Neuronal stem cell (in vitro differentiated cells): ENCODE results near the gene SLC6A11.

Experiments used
- DNase-seq: peaks from one replicate; pipeline ENCODE4 v3.0.0-alpha.2; 2013; ENCODE audit warnings: low spot score
- H2AFZ ChIP-seq: one replicate; pipeline ENCODE4 v1.6.1; 2013; ENCODE audit warnings: mild to moderate bottlenecking, low read length, inconsistent platforms
- H2AK5ac ChIP-seq: 2 replicates; pipeline ENCODE4 v1.6.1; 2013; ENCODE audit warnings: low read depth, mild to moderate bottlenecking, inconsistent platforms, low read length, moderate library complexity, mixed read lengths
- H2BK120ac ChIP-seq: 2 replicates; pipeline ENCODE4 v1.6.1; 2013; ENCODE audit warnings: low read depth, mild to moderate bottlenecking, inconsistent platforms, low read length, moderate library complexity, mixed read lengths
- H2BK12ac ChIP-seq: one replicate; pipeline ENCODE4 v1.6.1; 2013; ENCODE audit warnings: low read length, inconsistent platforms
- H2BK15ac ChIP-seq: 2 replicates; pipeline ENCODE4 v1.6.1; 2013; ENCODE audit warnings: mild to moderate bottlenecking, low read length, inconsistent platforms, mixed read lengths
- H2BK5ac ChIP-seq: one replicate; pipeline ENCODE4 v1.6.1; 2013; ENCODE audit warnings: inconsistent platforms, mild to moderate bottlenecking, low read length, moderate library complexity
- H3K14ac ChIP-seq: one replicate; pipeline ENCODE4 v1.6.1; 2013; ENCODE audit warnings: low read length, inconsistent platforms
- H3K18ac ChIP-seq: 2 replicates; pipeline ENCODE4 v1.6.1; 2013; ENCODE audit warnings: low read length, inconsistent platforms
- H3K23ac ChIP-seq: 2 replicates; pipeline ENCODE4 v1.6.1; 2013; ENCODE audit warnings: low read depth, mild to moderate bottlenecking, mixed read lengths, low read length, inconsistent platforms; ENCODE audit not compliant: poor library complexity
- H3K27ac ChIP-seq: replicated peaks from 3 replicates; pipeline ENCODE4 v1.5.1; 2013; ENCODE audit warnings: low read length, inconsistent platforms
- H3K27me3 ChIP-seq, 3 experiments: 2 replicates each; pipeline ENCODE4 v1.6.1; 2013; ENCODE audit warnings: low read length in 3 of 3, mild to moderate bottlenecking in 2 of 3, inconsistent platforms in 1 of 3, low read depth in 1 of 3, mixed read lengths in 1 of 3, moderate library complexity in 1 of 3; ENCODE audit not compliant: control insufficient read depth in 3 of 3, insufficient read depth in 3 of 3
- H3K36me3 ChIP-seq, 2 donors: replicated peaks in 1 of 2; 2 replicates each; pipeline ENCODE4 v1.6.1; 2013; ENCODE audit warnings: low read length in 2 of 2; ENCODE audit not compliant: control insufficient read depth in 2 of 2, insufficient read depth in 2 of 2
- H3K4ac ChIP-seq: 2 replicates; pipeline ENCODE4 v1.6.1; 2013; ENCODE audit warnings: inconsistent platforms, mild to moderate bottlenecking, low read length, moderate library complexity
- H3K4me1 ChIP-seq, 2 donors: 1 replicate in 1 of 2; 2 replicates in 1 of 2; pipeline ENCODE4 v1.6.1; 2013; ENCODE audit warnings: low read length in 2 of 2, low read depth in 1 of 2; ENCODE audit not compliant: control insufficient read depth in 2 of 2, insufficient read depth in 1 of 2
- H3K4me2 ChIP-seq: one replicate; pipeline ENCODE4 v1.6.1; 2013; ENCODE audit warnings: mild to moderate bottlenecking, low read length, inconsistent platforms; ENCODE audit not compliant: insufficient read depth, poor library complexity, severe bottlenecking
- H3K4me3 ChIP-seq, 2 donors: 2 replicates each; pipeline ENCODE4 v1.5.1; 2013; ENCODE audit warnings: low read length in 2 of 2, mild to moderate bottlenecking in 2 of 2, inconsistent platforms in 1 of 2, moderate library complexity in 1 of 2
- H3K79me1 ChIP-seq: one replicate; pipeline ENCODE4 v1.6.1; 2013; ENCODE audit warnings: low read depth, mild to moderate bottlenecking, inconsistent platforms, low read length, moderate library complexity
- H3K9ac ChIP-seq: one replicate; pipeline ENCODE4 v1.6.1; 2013; ENCODE audit warnings: mild to moderate bottlenecking, low read depth, low read length, inconsistent platforms; ENCODE audit not compliant: poor library complexity
- H3K9me3 ChIP-seq, 2 donors: replicated peaks in 1 of 2; 2 replicates each; pipeline versions ENCODE3 to v1.6.1; 2013; ENCODE audit warnings: low read length in 2 of 2, mild to moderate bottlenecking in 2 of 2, inconsistent platforms in 1 of 2, low read depth in 1 of 2, mixed read lengths in 1 of 2, moderate library complexity in 1 of 2; ENCODE audit not compliant: control insufficient read depth in 2 of 2, insufficient read depth in 1 of 2
- H4K8ac ChIP-seq: one replicate; pipeline ENCODE4 v1.6.1; 2013; ENCODE audit warnings: low read depth, mild to moderate bottlenecking, inconsistent platforms, low read length, moderate library complexity
- H4K91ac ChIP-seq: one replicate; pipeline ENCODE4 v1.6.1; 2013; ENCODE audit warnings: low read length, low read depth, mild to moderate bottlenecking, inconsistent platforms; ENCODE audit not compliant: poor library complexity
- WGBS, 2 donors: extraction: QIAGEN DNeasy Blood & Tissue Kit; methylation state at CpG; one replicate each; pipeline ENCODE4 v1.1.7; 2013; ENCODE audit warnings: missing lambda C conversion rate in 2 of 2, mixed read lengths in 1 of 2; ENCODE audit not compliant: insufficient read length in 2 of 2, insufficient replicate concordance in 1 of 2; ENCODE audit errors: extremely low coverage in 2 of 2; 5-methylcytosine and 5-hydroxymethylcytosine counted together

Gene SLC6A11

DNA sequence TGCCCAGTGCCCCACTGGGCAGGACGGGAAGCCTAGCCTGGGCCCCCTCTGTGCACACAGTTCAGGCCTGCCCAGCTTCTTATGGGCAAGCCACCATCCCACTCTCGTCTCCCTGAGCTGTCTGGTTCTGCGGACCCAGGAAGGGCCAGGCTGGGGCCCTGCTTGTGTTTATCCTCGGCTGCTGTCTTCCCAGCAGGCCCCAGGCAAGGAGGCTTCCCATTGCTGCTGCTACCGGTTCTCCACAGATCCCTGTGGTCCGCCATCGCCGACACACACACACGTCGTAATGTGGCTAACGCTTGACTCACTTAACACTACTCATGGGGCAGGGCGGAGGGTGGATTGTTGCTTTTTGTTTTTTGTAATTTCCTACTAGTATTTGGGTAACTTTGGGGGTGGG is 124.1 kb downstream of the SLC6A11 start:
- WGBS, 2 donors, result no CpG with 5 or more reads among the region's 12 CpGs

DNA sequence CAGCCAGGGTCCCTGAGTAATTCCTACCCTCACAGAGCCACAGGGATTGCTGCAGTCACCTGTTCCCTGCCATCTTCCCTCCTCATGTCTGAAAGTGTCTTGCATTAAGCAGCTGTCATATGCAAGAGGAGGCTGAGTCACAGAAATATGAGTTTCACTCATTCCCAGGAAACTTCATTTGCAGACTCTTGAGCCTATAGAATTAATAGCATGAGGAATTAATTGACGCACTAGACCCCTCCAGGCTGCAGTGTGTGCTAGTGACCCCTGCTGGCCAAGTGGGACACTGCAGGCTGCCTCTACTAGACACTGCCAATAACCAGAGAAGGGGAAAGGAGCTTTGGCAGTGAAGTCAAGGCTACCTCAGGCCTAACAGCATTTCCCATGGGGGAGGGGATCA is 125.9 kb downstream of the SLC6A11 start:
- H3K4me1 ChIP-seq, result no peaks in the 10 kb centered on the region
- H2BK15ac ChIP-seq, result no peak overlapping the region
- H2BK5ac ChIP-seq, result no peak overlapping the region
- WGBS, 2 donors, result no CpG with 5 or more reads among the region's 1 CpG
- H3K18ac ChIP-seq, result no peak overlapping the region
- no peak overlapping the region for H2BK120ac ChIP-seq
- no peak overlapping the region for H3K9ac ChIP-seq
- H3K23ac ChIP-seq, result no peak overlapping the region
- H3K36me3 ChIP-seq, result no peaks in the 10 kb centered on the region
- H3K27me3 ChIP-seq, result no peaks in the 10 kb centered on the region
- H3K79me1 ChIP-seq, result no peaks in the 10 kb centered on the region
- H3K4ac ChIP-seq, result no peak overlapping the region
- no peak overlapping the region for H2BK12ac ChIP-seq
- no peak overlapping the region for H4K8ac ChIP-seq
- H3K4me2 ChIP-seq, result no peak overlapping the region
- no peak overlapping the region for H3K27ac ChIP-seq
- H4K91ac ChIP-seq, result no peak overlapping the region
- DNase-seq, result no peak
- no peak overlapping the region for H2AK5ac ChIP-seq
- no peak overlapping the region for H3K4me3 ChIP-seq
- H3K9me3 ChIP-seq, result peaks cover 6 to 7% of the 10 kb centered on the region in 2 donors
- H2AFZ ChIP-seq, result no peak overlapping the region
- no peak overlapping the region for H3K14ac ChIP-seq

More for the DNA sequence above, 124.1 kb downstream of the SLC6A11 start:
- Histone ChIP-seq H3K23ac (no peak overlapping the region), H3K4ac (no peak overlapping the region), H4K8ac (peak overlapping the region; percentile 58), H2BK12ac (no peak overlapping the region), H3K14ac (no peak overlapping the region), H2AFZ (no peak overlapping the region), H4K91ac (no peak overlapping the region), H3K18ac (no peak overlapping the region), H3K27me3 (peaks cover 0 to 4% (median 0%) of the 10 kb centered on the region in 3 experiments), H3K36me3 (no peaks in the 10 kb centered on the region), H2BK120ac (no peak overlapping the region), H2AK5ac (peak overlapping the region; percentile 57), H3K4me1 (no peaks in the 10 kb centered on the region), H3K9ac (no peak overlapping the region), H3K9me3 (peaks cover 6 to 7% of the 10 kb centered on the region in 2 donors), H3K79me1 (no peaks in the 10 kb centered on the region), H3K27ac (no peak overlapping the region), H3K4me2 (no peak overlapping the region), H2BK5ac (no peak overlapping the region), H2BK15ac (no peak overlapping the region), H3K4me3 (no peak overlapping the region)
- no peak for DNase-seq

DNA sequence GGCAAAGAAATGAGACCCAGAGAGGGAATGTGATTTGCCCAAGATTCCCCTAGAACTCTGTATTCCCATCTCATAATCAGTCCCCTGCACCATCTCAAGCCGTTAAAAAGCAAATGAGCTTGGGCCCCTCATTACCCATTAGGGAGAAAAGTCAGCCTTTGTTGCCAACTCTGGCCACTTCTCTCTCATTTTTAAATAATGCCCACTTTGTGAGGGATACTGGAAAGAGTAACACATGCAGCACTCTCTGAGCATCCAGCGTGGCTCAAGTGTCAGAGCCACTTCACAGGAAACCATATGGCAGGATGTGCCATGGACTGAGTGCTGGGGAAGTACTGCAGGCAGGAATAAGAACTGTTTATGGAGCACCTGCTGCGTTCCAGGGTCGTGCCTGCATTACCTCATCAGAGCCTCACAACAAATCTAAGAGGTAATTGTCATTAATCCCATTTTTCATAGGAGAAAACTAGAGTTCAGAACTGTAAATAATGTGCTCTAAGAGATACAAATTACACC is 126.7 kb downstream of the SLC6A11 start:
- H3K4ac ChIP-seq, result no peak overlapping the region
- H2BK15ac ChIP-seq, result no peak overlapping the region
- DNase-seq, result no peak
- no peak overlapping the region for H3K18ac ChIP-seq
- H4K8ac ChIP-seq, result no peak overlapping the region
- no peaks in the 10 kb centered on the region for H3K36me3 ChIP-seq
- H3K4me3 ChIP-seq, result no peak overlapping the region
- H3K23ac ChIP-seq, result no peak overlapping the region
- H3K9ac ChIP-seq, result no peak overlapping the region
- no peak overlapping the region for H2BK12ac ChIP-seq
- H3K79me1 ChIP-seq, result no peaks in the 10 kb centered on the region
- H2AK5ac ChIP-seq, result no peak overlapping the region
- no peaks in the 10 kb centered on the region for H3K27me3 ChIP-seq
- H2BK5ac ChIP-seq, result no peak overlapping the region
- H3K9me3 ChIP-seq, result peaks cover 6 to 7% of the 10 kb centered on the region in 2 donors
- H4K91ac ChIP-seq, result no peak overlapping the region
- no CpG with 5 or more reads among the region's 4 CpGs for WGBS, 2 donors
- H3K4me1 ChIP-seq, result no peaks in the 10 kb centered on the region
- H2BK120ac ChIP-seq, result no peak overlapping the region
- no peak overlapping the region for H2AFZ ChIP-seq
- H3K27ac ChIP-seq, result no peak overlapping the region
- H3K4me2 ChIP-seq, result no peak overlapping the region
- H3K14ac ChIP-seq, result no peak overlapping the region

DNA sequence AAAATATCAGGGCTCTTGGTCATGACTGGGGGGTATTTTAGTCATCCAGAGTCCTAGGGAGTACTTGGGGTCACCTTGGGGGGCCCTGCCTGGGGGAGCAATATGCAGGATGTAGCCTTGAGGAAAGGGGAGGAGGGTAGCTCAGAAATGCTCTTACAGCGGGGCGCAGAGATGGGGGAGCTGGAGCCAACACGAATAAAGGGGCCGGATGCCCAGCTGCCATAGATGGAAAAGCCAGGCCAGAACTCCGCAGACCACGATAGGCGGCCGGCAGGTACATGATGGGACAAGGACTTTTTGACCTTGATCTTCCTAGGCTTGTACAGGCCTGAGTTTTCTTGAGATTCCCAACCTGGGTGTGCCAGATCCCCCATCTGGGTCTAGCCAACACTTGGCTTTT is 128.8 kb downstream of the SLC6A11 start:
- no peak overlapping the region for H2BK15ac ChIP-seq
- H3K4me2 ChIP-seq, result no peak overlapping the region
- no peak overlapping the region for H2BK5ac ChIP-seq
- no peaks in the 10 kb centered on the region for H3K27me3 ChIP-seq
- no peak overlapping the region for H4K8ac ChIP-seq
- no peak overlapping the region for H2AFZ ChIP-seq
- H2BK120ac ChIP-seq, result no peak overlapping the region
- no peak overlapping the region for H3K4ac ChIP-seq
- DNase-seq, result no peak
- H3K9ac ChIP-seq, result no peak overlapping the region
- no peak overlapping the region for H2BK12ac ChIP-seq
- no peak overlapping the region for H3K4me3 ChIP-seq
- no peaks in the 10 kb centered on the region for H3K79me1 ChIP-seq
- H3K18ac ChIP-seq, result no peak overlapping the region
- peak overlapping the region; percentile 17 for H2AK5ac ChIP-seq
- H3K9me3 ChIP-seq, result peaks cover 6 to 7% of the 10 kb centered on the region in 2 donors
- no CpG with 5 or more reads among the region's 8 CpGs for WGBS, 2 donors
- no peak overlapping the region for H4K91ac ChIP-seq
- H3K4me1 ChIP-seq, result peaks cover 0 to 2% of the 10 kb centered on the region in 2 donors
- H3K27ac ChIP-seq, result no peak overlapping the region
- H3K36me3 ChIP-seq, result no peaks in the 10 kb centered on the region
- no peak overlapping the region for H3K14ac ChIP-seq
- H3K23ac ChIP-seq, result no peak overlapping the region
